HG03025 (cell line): ENCODE measurements around the gene TPT1.

Experiments
- ATAC-seq: cut with Tn5 transposase; IDR thresholded peaks from one replicate; pipeline ENCODE4 v1.9.1; 2021; ENCODE audit warnings: mild to moderate bottlenecking, moderate library complexity; ENCODE audit not compliant: unreplicated experiment, low FRiP score

The TPT1 gene

GRCh38 chr13:45336025-45336800, 4.8 kb downstream of the TPT1 start:
- no peak for ATAC-seq

GRCh38 chr13:45335397-45336024, 5.5 kb downstream of the TPT1 start:
- no peak for ATAC-seq

GRCh38 chr13:45333977-45334922, 6.7 kb downstream of the TPT1 start:
- no peak for ATAC-seq

- no peak for ATAC-seq
These were observed 7.6 kb downstream of the TPT1 start for GRCh38 chr13:45333251-45333976.

GRCh38 chr13:45332831-45333219, 8.2 kb downstream of the TPT1 start:
- ATAC-seq, result no peak

GRCh38 chr13:45332036-45332830, 8.8 kb downstream of the TPT1 start:
- ATAC-seq, result no peak

- ATAC-seq, result no peak
These were observed 9.3 kb downstream of the TPT1 start for GRCh38 chr13:45331692-45332035.

GRCh38 chr13:45331123-45331619, 9.8 kb downstream of the TPT1 start:
- ATAC-seq, result no peak

GRCh38 chr13:45328661-45329111, 12.3 kb downstream of the TPT1 start:
- no peak for ATAC-seq

GRCh38 chr13:45327253-45327955, 13.6 kb downstream of the TPT1 start:
- ATAC-seq, result no peak

GRCh38 chr13:45325806-45326205, 15.2 kb downstream of the TPT1 start:
- no peak for ATAC-seq

- no peak for ATAC-seq
These were observed 19.9 kb downstream of the TPT1 start for GRCh38 chr13:45320876-45321629.

- ATAC-seq, result no peak
These were observed 24.0 kb downstream of the TPT1 start for GRCh38 chr13:45316996-45317395.

- no peak for ATAC-seq
These were observed 24.6 kb downstream of the TPT1 start for GRCh38 chr13:45316338-45316737.

- no peak for ATAC-seq
These were observed 25.3 kb downstream of the TPT1 start for GRCh38 chr13:45315520-45316167.

- no peak for ATAC-seq
These were observed 26.2 kb downstream of the TPT1 start for GRCh38 chr13:45314822-45315221.

- ATAC-seq, result no peak
These were observed 30.4 kb downstream of the TPT1 start for GRCh38 chr13:45310341-45311131.
